WERI-Rb-1 (cell line): ENCODE results near the gene GPX6.
"Not testable (repeated sequence)": the region's sequence is repeated elsewhere in the genome, so short reads cannot be mapped to it uniquely, and the experiment has no call there.

Experiments
- DNase-seq: peaks from one replicate; pipeline ENCODE4 v3.0.0-alpha.2; 2020
- H3K27ac ChIP-seq: fragments of 250-450 bp; sonication (Bioruptor Pico); 2 replicates; pipeline ENCODE4 v1.5.1; 2020; ENCODE audit warnings: mild to moderate bottlenecking, moderate library complexity
- H3K27me3 ChIP-seq: fragments of 250-450 bp; sonication (Bioruptor Pico); 2 replicates; pipeline ENCODE4 v1.5.1; 2021; ENCODE audit warnings: mild to moderate bottlenecking, low read depth, moderate library complexity; ENCODE audit not compliant: insufficient read depth, severe bottlenecking
- H3K36me3 ChIP-seq: fragments of 250-450 bp; sonication (Bioruptor Pico); 2 replicates; pipeline ENCODE4 v1.5.1; 2020; ENCODE audit warnings: mild to moderate bottlenecking, moderate library complexity
- H3K4me3 ChIP-seq: 2 replicates; pipeline ENCODE4 v1.5.1; 2011; ENCODE audit warnings: low read depth, mild to moderate bottlenecking, control low read depth, low read length
- H3K9me3 ChIP-seq: fragments of 250-450 bp; sonication (Bioruptor Pico); 2 replicates; pipeline ENCODE4 v1.5.1; 2021; ENCODE audit warnings: mild to moderate bottlenecking, moderate library complexity; ENCODE audit not compliant: severe bottlenecking
- TF ChIP-seq, protein P1 (sequence below): IDR thresholded peaks from 2 replicates; pipeline ENCODE4 v1.5.1; 2011; ENCODE audit warnings: low read depth, mild to moderate bottlenecking, control low read depth, inconsistent platforms, low read length

The GPX6 gene

DNA sequence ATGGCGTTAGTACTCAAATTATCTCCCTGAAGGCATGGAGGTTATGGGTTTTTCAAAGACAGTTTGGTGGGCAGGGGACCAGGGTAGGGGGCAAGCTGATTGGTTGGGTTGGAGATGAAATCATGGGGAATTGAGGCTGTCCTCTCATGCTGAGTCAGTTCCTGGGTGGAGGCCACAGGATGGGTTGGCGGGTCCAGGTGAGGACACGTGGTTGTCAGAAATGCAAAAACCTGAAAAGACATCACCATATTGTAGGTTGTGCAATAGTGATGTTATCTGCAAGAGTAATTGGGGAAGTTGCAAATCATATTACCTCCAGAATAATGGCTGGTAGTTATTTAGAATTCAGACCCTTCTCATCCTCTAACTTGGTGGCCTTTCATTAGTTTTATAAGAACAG lies 30.1 kb downstream of the GPX6 start:
- H3K27ac ChIP-seq = no peak overlapping the region
- no peaks in the 10 kb centered on the region for H3K36me3 ChIP-seq
- TF ChIP-seq, protein P1, sequence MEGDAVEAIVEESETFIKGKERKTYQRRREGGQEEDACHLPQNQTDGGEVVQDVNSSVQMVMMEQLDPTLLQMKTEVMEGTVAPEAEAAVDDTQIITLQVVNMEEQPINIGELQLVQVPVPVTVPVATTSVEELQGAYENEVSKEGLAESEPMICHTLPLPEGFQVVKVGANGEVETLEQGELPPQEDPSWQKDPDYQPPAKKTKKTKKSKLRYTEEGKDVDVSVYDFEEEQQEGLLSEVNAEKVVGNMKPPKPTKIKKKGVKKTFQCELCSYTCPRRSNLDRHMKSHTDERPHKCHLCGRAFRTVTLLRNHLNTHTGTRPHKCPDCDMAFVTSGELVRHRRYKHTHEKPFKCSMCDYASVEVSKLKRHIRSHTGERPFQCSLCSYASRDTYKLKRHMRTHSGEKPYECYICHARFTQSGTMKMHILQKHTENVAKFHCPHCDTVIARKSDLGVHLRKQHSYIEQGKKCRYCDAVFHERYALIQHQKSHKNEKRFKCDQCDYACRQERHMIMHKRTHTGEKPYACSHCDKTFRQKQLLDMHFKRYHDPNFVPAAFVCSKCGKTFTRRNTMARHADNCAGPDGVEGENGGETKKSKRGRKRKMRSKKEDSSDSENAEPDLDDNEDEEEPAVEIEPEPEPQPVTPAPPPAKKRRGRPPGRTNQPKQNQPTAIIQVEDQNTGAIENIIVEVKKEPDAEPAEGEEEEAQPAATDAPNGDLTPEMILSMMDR = no peak
- H3K4me3 ChIP-seq = no peak overlapping the region
- no peaks in the 10 kb centered on the region for H3K27me3 ChIP-seq
- no peak for DNase-seq
- H3K9me3 ChIP-seq = peaks cover 5% of the 10 kb centered on the region

GRCh38 chr6:28480253-28480932 lies 35.2 kb downstream of the GPX6 start:
- no peak for DNase-seq
- Histone ChIP-seq H3K27ac (no peak overlapping the region), H3K4me3 (no peak overlapping the region)

GRCh38 chr6:28478518-28478917 lies 37.1 kb downstream of the GPX6 start:
- H3K36me3 ChIP-seq = no peaks in the 10 kb centered on the region; the same call in 1 of the 2 replicates
- H3K27me3 ChIP-seq = no peaks in the 10 kb centered on the region
- H3K27ac ChIP-seq = no peak overlapping the region
- no peak for DNase-seq
- H3K9me3 ChIP-seq = peaks cover 5% of the 10 kb centered on the region
- no peak overlapping the region for H3K4me3 ChIP-seq
- TF ChIP-seq, protein P1 = no peak

More at GRCh38 chr6:28480253-28480932, 35.2 kb downstream of the GPX6 start:
- Histone ChIP-seq H3K9me3 (peaks cover 5% of the 10 kb centered on the region), H3K36me3 (no peaks in the 10 kb centered on the region), H3K27me3 (no peaks in the 10 kb centered on the region)
- TF ChIP-seq, protein P1 = no peak

- Histone ChIP-seq H3K27me3 (no peaks in the 10 kb centered on the region), H3K36me3 (peaks cover 7% of the 10 kb centered on the region; the same call in 1 of the 2 replicates), H3K4me3 (no peak overlapping the region), H3K27ac (no peak overlapping the region), H3K9me3 (peaks cover 5% of the 10 kb centered on the region)
- DNase-seq = no peak
- TF ChIP-seq, protein P1 = no peak
Measured at GRCh38 chr6:28474441-28475219, 41.0 kb downstream of the GPX6 start.

DNA sequence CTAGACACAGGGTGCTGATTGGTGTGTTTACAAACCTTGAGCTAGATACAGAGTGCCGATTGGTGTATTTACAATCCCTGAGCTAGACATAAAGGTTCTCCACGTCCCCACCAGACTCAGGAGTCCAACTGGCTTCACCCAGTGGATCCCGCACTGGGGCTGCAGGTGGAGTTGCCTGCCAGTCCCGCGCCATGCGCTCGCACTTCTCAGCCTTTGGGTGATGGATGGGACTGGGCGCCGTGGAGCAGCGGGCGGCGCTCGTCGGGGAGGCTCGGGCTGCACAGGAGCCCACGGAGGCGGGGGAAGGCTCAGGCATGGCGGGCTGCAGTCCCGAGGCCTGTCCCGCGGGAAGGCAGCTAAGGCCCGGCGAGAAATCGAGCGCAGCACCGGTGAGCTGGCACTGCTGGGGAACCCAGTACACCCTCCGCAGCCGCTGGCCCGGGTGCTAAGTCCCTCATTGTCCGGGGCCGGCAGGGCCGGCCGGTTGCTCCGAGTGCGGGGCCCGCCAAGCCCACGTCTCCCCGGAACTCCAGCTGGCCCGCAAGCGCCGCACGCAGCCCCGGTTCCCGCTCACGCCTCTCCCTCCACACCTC lies 46.3 kb downstream of the GPX6 start:
- not testable (repeated sequence) for H3K27me3 ChIP-seq, H3K4me3 ChIP-seq, H3K27ac ChIP-seq, DNase-seq
- Histone ChIP-seq H3K9me3 (peaks cover 25% of the 10 kb centered on the region), H3K36me3 (peaks cover 34% of the 10 kb centered on the region)

GRCh38 chr6:28468056-28468455 lies 47.5 kb downstream of the GPX6 start:
- H3K9me3 ChIP-seq = peaks cover 25% of the 10 kb centered on the region
- TF ChIP-seq, protein P1 = no peak
- H3K27me3 ChIP-seq = no peaks in the 10 kb centered on the region
- no peak overlapping the region for H3K4me3 ChIP-seq
- H3K36me3 ChIP-seq = peaks cover 34% of the 10 kb centered on the region
- no peak for DNase-seq
- H3K27ac ChIP-seq = no peak overlapping the region
